ENCODE measurements around the gene NLGN2. TPM values are rescaled to one million over a fixed set of nuclear protein-coding genes. Genes with fewer than 3 reads are reported as not detected.

The NLGN2 gene
- polyA plus RNA-seq, 3 donors, result 0.55 TPM; not detected in 2

DNA sequence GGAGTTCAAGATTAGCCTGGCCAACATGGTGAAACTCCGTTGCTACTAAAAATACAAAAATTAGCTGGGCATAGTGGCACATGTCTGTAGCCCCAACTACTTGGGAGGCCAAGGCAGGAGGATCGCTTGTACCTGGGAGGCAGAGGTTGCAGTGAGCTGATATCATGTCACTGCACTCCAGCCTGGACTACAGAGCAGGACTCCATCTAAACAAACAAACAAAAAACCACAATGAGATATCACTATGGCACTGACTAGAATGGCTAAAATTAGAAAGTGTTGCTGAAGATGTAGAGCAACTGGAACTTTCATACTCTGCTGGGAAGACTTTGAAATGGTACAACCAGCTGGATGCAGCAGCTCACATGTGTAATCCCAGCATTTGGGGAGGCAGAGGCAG lies 33.3 kb upstream of the NLGN2 start:
- 94% methylated on average over 2 of the region's 2 CpGs for WGBS (ENCODE audit: insufficient coverage)
- H3K27ac Mint-ChIP-seq, result peak overlapping the region in 1 of 7 donors; percentile 54
- no peaks in the 10 kb centered on the region for H3K79me2 ChIP-seq (ENCODE audit: insufficient read depth, low read length)
- no peaks in the 10 kb centered on the region for H3K4me1 Mint-ChIP-seq
- H3K4me2 ChIP-seq (replicated peaks; ENCODE audit: extremely low read depth, low read length, poor library complexity, severe bottlenecking), result no peak overlapping the region
- H3K9me3 ChIP-seq (replicated peaks in 1 of 2; ENCODE audit: control insufficient read depth in 1 of 2, insufficient read depth in 1 of 2, low read length in 2 of 2), result no peaks in the 10 kb centered on the region
- H3K9me3 Mint-ChIP-seq, result peaks cover 4 to 11% (median 6%) of the 10 kb centered on the region in 7 donors
- no peak for DNase-seq
- TF ChIP-seq, protein P1, sequence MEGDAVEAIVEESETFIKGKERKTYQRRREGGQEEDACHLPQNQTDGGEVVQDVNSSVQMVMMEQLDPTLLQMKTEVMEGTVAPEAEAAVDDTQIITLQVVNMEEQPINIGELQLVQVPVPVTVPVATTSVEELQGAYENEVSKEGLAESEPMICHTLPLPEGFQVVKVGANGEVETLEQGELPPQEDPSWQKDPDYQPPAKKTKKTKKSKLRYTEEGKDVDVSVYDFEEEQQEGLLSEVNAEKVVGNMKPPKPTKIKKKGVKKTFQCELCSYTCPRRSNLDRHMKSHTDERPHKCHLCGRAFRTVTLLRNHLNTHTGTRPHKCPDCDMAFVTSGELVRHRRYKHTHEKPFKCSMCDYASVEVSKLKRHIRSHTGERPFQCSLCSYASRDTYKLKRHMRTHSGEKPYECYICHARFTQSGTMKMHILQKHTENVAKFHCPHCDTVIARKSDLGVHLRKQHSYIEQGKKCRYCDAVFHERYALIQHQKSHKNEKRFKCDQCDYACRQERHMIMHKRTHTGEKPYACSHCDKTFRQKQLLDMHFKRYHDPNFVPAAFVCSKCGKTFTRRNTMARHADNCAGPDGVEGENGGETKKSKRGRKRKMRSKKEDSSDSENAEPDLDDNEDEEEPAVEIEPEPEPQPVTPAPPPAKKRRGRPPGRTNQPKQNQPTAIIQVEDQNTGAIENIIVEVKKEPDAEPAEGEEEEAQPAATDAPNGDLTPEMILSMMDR (IDR thresholded peaks at IDR 0.05), result no peak
- peaks cover 0 to 4% of the 10 kb centered on the region in 2 donors for H3K27me3 ChIP-seq (ENCODE audit: control insufficient read depth in 2 of 2, insufficient read depth in 2 of 2, low read length in 2 of 2)
- H4K20me1 ChIP-seq (ENCODE audit: insufficient read depth, low read length), result no peaks in the 10 kb centered on the region
- H3K4me3 Mint-ChIP-seq, result no peak overlapping the region
- H3K27me3 Mint-ChIP-seq (ENCODE audit: low read depth in 3 of 3), result peaks cover 13 to 30% (median 21%) of the 10 kb centered on the region in 3 donors
- no peak overlapping the region for H2AFZ ChIP-seq (ENCODE audit: insufficient read depth, low read depth, low read length, poor library complexity, severe bottlenecking)
- no peak overlapping the region for H3K27ac ChIP-seq (ENCODE audit: low read depth in 1 of 2, low read length in 2 of 2)
- intact Hi-C loops (cut with micrococcal nuclease), result no loop called here
- no peak overlapping the region for H3K9ac ChIP-seq (ENCODE audit: insufficient read depth, low read length, poor library complexity, severe bottlenecking)
- no peaks in the 10 kb centered on the region for H3K36me3 Mint-ChIP-seq
- H3K36me3 ChIP-seq (replicated peaks in 1 of 2; ENCODE audit: control insufficient read depth in 1 of 2, insufficient read depth in 2 of 2, low read length in 2 of 2), result no peaks in the 10 kb centered on the region
- H3K4me3 ChIP-seq (replicated peaks in 1 of 3; ENCODE audit: low read depth in 2 of 3, low read length in 3 of 3), result no peak overlapping the region
- no peaks in the 10 kb centered on the region for H3K4me1 ChIP-seq (ENCODE audit: control insufficient read depth in 1 of 2, insufficient read depth in 2 of 2, low read length in 2 of 2)

DNA sequence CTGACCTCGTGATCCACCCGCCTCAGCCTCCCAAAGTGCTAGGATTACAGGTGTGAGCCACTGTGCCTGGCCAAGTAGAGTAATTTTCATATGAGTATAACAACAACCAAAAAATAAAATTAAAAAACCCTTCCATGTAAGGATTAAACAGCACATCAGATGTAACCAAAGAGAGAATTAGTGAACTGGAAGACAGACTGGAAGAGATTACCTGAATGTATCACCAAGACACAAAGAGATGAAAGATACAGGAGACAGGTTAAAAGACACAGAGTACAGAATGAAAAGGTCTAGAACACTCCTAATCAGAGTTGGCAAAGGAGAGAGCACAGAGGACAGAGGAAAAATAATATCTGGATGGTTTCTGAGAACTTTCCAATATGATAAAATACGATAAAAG lies 28.5 kb upstream of the NLGN2 start:
- DNase-seq, result no peak
- Histone ChIP-seq H3K4me1 (ENCODE audit: control insufficient read depth in 1 of 2, insufficient read depth in 2 of 2, low read length in 2 of 2) (peaks cover 11 to 18% of the 10 kb centered on the region in 2 donors), H3K27ac (ENCODE audit: low read depth in 1 of 2, low read length in 2 of 2) (no peak overlapping the region), H4K20me1 (ENCODE audit: insufficient read depth, low read length) (no peaks in the 10 kb centered on the region), H2AFZ (ENCODE audit: insufficient read depth, low read depth, low read length, poor library complexity, severe bottlenecking) (no peak overlapping the region), H3K9ac (ENCODE audit: insufficient read depth, low read length, poor library complexity, severe bottlenecking) (no peak overlapping the region), H3K4me2 (replicated peaks; ENCODE audit: extremely low read depth, low read length, poor library complexity, severe bottlenecking) (no peak overlapping the region), H3K27me3 (ENCODE audit: control insufficient read depth in 2 of 2, insufficient read depth in 2 of 2, low read length in 2 of 2) (peaks cover 34 to 49% of the 10 kb centered on the region in 2 donors), H3K9me3 (replicated peaks in 1 of 2; ENCODE audit: control insufficient read depth in 1 of 2, insufficient read depth in 1 of 2, low read length in 2 of 2) (no peaks in the 10 kb centered on the region), H3K4me3 (replicated peaks in 1 of 3; ENCODE audit: low read depth in 2 of 3, low read length in 3 of 3) (no peak overlapping the region), H3K79me2 (ENCODE audit: insufficient read depth, low read length) (no peaks in the 10 kb centered on the region), H3K36me3 (replicated peaks in 1 of 2; ENCODE audit: control insufficient read depth in 1 of 2, insufficient read depth in 2 of 2, low read length in 2 of 2) (no peaks in the 10 kb centered on the region)
- H3K4me3 Mint-ChIP-seq, result no peak overlapping the region
- H3K27ac Mint-ChIP-seq, result no peak overlapping the region
- H3K9me3 Mint-ChIP-seq, result peaks cover 7 to 21% (median 15%) of the 10 kb centered on the region in 7 donors
- H3K36me3 Mint-ChIP-seq, result peaks cover 2 to 7% of the 10 kb centered on the region in 2 donors
- peaks cover 12% of the 10 kb centered on the region for H3K4me1 Mint-ChIP-seq
- H3K27me3 Mint-ChIP-seq (ENCODE audit: low read depth in 3 of 3), result peaks cover 46 to 67% (median 54%) of the 10 kb centered on the region in 3 donors
- intact Hi-C loops (cut with micrococcal nuclease), result no loop called here
- TF ChIP-seq, protein P1 (IDR thresholded peaks at IDR 0.05), result no peak
- WGBS (ENCODE audit: insufficient coverage), result no CpG with 5 or more reads among the region's 3 CpGs
